Measurements from ENCODE around the gene BRWD1. TPM values are rescaled to one million over a fixed set of nuclear protein-coding genes. Genes with fewer than 3 reads are reported as not detected.
A peak's percentile ranks its signal among the peaks of the same experiment; 100 is the strongest.

BRWD1 gene
- total and polyA plus RNA-seq, 2 of the 13 experiments (the other 11 are each of a cell fraction or from before 2014, with no cell fraction given) = 13.9 to 28.0 TPM

GRCh38 chr21:39183272-39184049 is 130.0 kb downstream of the BRWD1 start, which contains the start of gene PSMG1 (continued):
- TF ChIP-seq SKI (IDR thresholded peaks at IDR 0.05; ENCODE audit: partially characterized antibody) = peak; percentile 10
- TF ChIP-seq SUZ12 (IDR thresholded peaks at IDR 0.05; ENCODE audit: low read depth, low read length) = no peak
- TF ChIP-seq ZFAT (CRISPR knock-in tag; conservative IDR thresholded peaks at IDR 0.05) = no peak
- peak; percentile 88; the same call in 1 of the 2 replicates for TF ChIP-seq ZNF383 (CRISPR knock-in tag; IDR thresholded peaks at IDR 0.05; ENCODE audit: borderline replicate concordance)
- TF ChIP-seq RFX1 (IDR thresholded peaks at IDR 0.05) = no peak
- TF ChIP-seq ZNF790 (CRISPR knock-in tag; IDR thresholded peaks at IDR 0.05; ENCODE audit: borderline replicate concordance) = peak; percentile 76; the same call in 1 of the 2 replicates
- no peak for TF ChIP-seq RARG (CRISPR knock-in tag; IDR thresholded peaks at IDR 0.05; ENCODE audit: low read depth)
- TF ChIP-seq, protein P1, sequence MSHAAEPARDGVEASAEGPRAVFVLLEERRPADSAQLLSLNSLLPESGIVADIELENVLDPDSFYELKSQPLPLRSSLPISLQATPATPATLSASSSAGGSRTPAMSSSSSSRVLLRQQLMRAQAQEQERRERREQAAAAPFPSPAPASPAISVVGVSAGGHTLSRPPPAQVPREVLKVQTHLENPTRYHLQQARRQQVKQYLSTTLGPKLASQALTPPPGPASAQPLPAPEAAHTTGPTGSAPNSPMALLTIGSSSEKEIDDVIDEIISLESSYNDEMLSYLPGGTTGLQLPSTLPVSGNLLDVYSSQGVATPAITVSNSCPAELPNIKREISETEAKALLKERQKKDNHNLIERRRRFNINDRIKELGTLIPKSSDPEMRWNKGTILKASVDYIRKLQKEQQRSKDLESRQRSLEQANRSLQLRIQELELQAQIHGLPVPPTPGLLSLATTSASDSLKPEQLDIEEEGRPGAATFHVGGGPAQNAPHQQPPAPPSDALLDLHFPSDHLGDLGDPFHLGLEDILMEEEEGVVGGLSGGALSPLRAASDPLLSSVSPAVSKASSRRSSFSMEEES (CRISPR knock-in tag; IDR thresholded peaks at IDR 0.05) = peak; percentile 74; the same call in 1 of the 2 replicates
- peak; percentile 84 for TF ChIP-seq POLR2G (IDR thresholded peaks at IDR 0.05; ENCODE audit: low read depth, low read length)
- no peak for TF ChIP-seq MYNN (CRISPR knock-in tag; IDR thresholded peaks at IDR 0.05; ENCODE audit: low read depth)
- TF ChIP-seq PAXIP1 (CRISPR knock-in tag; conservative IDR thresholded peaks at IDR 0.05) = peak; percentile 63; the same call in 1 of the 2 replicates
- peak; percentile 77 for TF ChIP-seq DRAP1 (CRISPR knock-in tag; IDR thresholded peaks at IDR 0.05)
- no peak for TF ChIP-seq ZNF562 (CRISPR knock-in tag; IDR thresholded peaks at IDR 0.05; ENCODE audit: borderline replicate concordance)
- peak; percentile 26; the same call in 1 of the 2 replicates for TF ChIP-seq RAD21 (CRISPR knock-in tag; IDR thresholded peaks at IDR 0.05)
- no peak for TF ChIP-seq SRSF4 (IDR thresholded peaks at IDR 0.05; ENCODE audit: low read depth, low read length, poor library complexity, severe bottlenecking)
- no peak for TF ChIP-seq SOX13 (IDR thresholded peaks at IDR 0.05)
- no peak for TF ChIP-seq SOX13 (CRISPR knock-in tag; conservative IDR thresholded peaks at IDR 0.05 in 1 of 2, IDR thresholded peaks at IDR 0.05 in 1 of 2)
- TF ChIP-seq, protein P2, sequence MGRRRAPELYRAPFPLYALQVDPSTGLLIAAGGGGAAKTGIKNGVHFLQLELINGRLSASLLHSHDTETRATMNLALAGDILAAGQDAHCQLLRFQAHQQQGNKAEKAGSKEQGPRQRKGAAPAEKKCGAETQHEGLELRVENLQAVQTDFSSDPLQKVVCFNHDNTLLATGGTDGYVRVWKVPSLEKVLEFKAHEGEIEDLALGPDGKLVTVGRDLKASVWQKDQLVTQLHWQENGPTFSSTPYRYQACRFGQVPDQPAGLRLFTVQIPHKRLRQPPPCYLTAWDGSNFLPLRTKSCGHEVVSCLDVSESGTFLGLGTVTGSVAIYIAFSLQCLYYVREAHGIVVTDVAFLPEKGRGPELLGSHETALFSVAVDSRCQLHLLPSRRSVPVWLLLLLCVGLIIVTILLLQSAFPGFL (CRISPR knock-in tag; IDR thresholded peaks at IDR 0.05) = no peak
- TF ChIP-seq ARNT2 (CRISPR knock-in tag; IDR thresholded peaks at IDR 0.05; ENCODE audit: low read depth) = 0 out of 2 replicates have a peak, but pooled peaks have one; percentile 53
- TF ChIP-seq U2AF1 (optimal IDR thresholded peaks at IDR 0.05; ENCODE audit: low read depth, low read length) = peak; percentile 56
- TF ChIP-seq ATF7-NPFF (CRISPR knock-in tag; IDR thresholded peaks at IDR 0.05; ENCODE audit: low read depth) = peak; percentile 69; the same call in 1 of the 2 replicates
- TF ChIP-seq, protein P3, sequence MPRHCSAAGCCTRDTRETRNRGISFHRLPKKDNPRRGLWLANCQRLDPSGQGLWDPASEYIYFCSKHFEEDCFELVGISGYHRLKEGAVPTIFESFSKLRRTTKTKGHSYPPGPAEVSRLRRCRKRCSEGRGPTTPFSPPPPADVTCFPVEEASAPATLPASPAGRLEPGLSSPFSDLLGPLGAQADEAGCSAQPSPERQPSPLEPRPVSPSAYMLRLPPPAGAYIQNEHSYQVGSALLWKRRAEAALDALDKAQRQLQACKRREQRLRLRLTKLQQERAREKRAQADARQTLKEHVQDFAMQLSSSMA (CRISPR knock-in tag; IDR thresholded peaks at IDR 0.05) = peak; percentile 19; the same call in 1 of the 2 replicates
